Ascending aorta (tissue), 2 donors: Measurements from ENCODE around the gene CRYBA2. TPM values are rescaled to one million over a fixed set of nuclear protein-coding genes. Genes with fewer than 3 reads are reported as not detected.

Source experiments
- DNase-seq, 2 donors: peaks; one replicate each; pipeline ENCODE4 v3.0.0-alpha.2; 2019; ENCODE audit warnings: low spot score in 2 of 2
- H3K27ac ChIP-seq, 2 donors: fragments of 200-600 bp; sonication (generic); one replicate each; pipeline ENCODE4 v1.5.1; 2016 to 2017; ENCODE audit warnings: mild to moderate bottlenecking in 1 of 2
- H3K27me3 ChIP-seq: fragments of 200-600 bp; sonication (generic); one replicate; pipeline ENCODE4 v1.5.1; 2017
- H3K36me3 ChIP-seq, 2 donors: fragments of 200-600 bp; sonication (generic); one replicate each; pipeline ENCODE4 v1.5.1; 2016
- H3K4me1 ChIP-seq, 2 donors: fragments of 200-600 bp; sonication (generic); one replicate each; pipeline ENCODE4 v1.5.1; 2016 to 2017; ENCODE audit warnings: mild to moderate bottlenecking in 1 of 2
- H3K4me3 ChIP-seq, 2 donors: fragments of 200-600 bp; sonication (generic); one replicate each; pipeline ENCODE4 v1.5.1; 2016 to 2017; ENCODE audit warnings: mild to moderate bottlenecking in 1 of 2
- H3K9me3 ChIP-seq, 2 donors: fragments of 200-600 bp; sonication (generic); one replicate each; pipeline ENCODE4 v1.5.1; 2016
- CTCF ChIP-seq, 3 experiments: fragments of 200-600 bp in 2 of 3; fragments of 450-650 bp in 1 of 3; sonication (generic) in 2 of 3; IDR thresholded peaks; one replicate each; pipeline ENCODE4 v1.5.1; 2016 to 2019; ENCODE audit warnings: antibody characterized with exemption in 3 of 3, mild to moderate bottlenecking in 1 of 3, moderate library complexity in 1 of 3
- intact Hi-C: fragments of 100-400 bp; cut with DNase I; formaldehyde crosslinking; loops from one replicate; pipeline ENCODE4 v1.15.1; 2023
- total RNA-seq: library from RNA; depleted of rRNA; stranded (reverse); fragments of >200 nt; gene quantifications from one replicate; pipeline ENCODE4 v1.1.0, GENCODE V29; 2016

The CRYBA2 gene
- total RNA-seq, 1 donor from 2014 or later = not detected

- Histone ChIP-seq H3K9me3 (no peaks in the 10 kb centered on the region), H3K4me3 (peak overlapping the region in 1 of 2 donors; percentile 2), H3K27ac (no peak overlapping the region), H3K27me3 (peaks cover 23% of the 10 kb centered on the region), H3K4me1 (peaks cover 11 to 17% of the 10 kb centered on the region in 2 donors), H3K36me3 (no peaks in the 10 kb centered on the region)
- intact Hi-C loops = no loop called here
- no peak for DNase-seq
- TF ChIP-seq CTCF (IDR thresholded peaks at IDR 0.05) = no peak
Measured at GRCh38 chr2:219001100-219001576, 7.9 kb upstream of the CRYBA2 start.

GRCh38 chr2:219000569-219000960, 7.3 kb upstream of the CRYBA2 start:
- H3K36me3 ChIP-seq = no peaks in the 10 kb centered on the region
- no peak for DNase-seq
- H3K9me3 ChIP-seq = no peaks in the 10 kb centered on the region
- intact Hi-C loops = no loop called here
- peaks cover 25% of the 10 kb centered on the region for H3K27me3 ChIP-seq
- H3K4me3 ChIP-seq = no peak overlapping the region
- no peak for TF ChIP-seq CTCF (IDR thresholded peaks at IDR 0.05)
- H3K4me1 ChIP-seq = peaks cover 11 to 23% of the 10 kb centered on the region in 2 donors
- no peak overlapping the region for H3K27ac ChIP-seq

GRCh38 chr2:218999881-219000568, 6.8 kb upstream of the CRYBA2 start:
- H3K36me3 ChIP-seq = no peaks in the 10 kb centered on the region
- H3K9me3 ChIP-seq = no peaks in the 10 kb centered on the region
- no peak for TF ChIP-seq CTCF (IDR thresholded peaks at IDR 0.05)
- no peak for DNase-seq
- intact Hi-C loops = no loop called here
- peaks cover 29% of the 10 kb centered on the region for H3K27me3 ChIP-seq
- H3K4me3 ChIP-seq = no peak overlapping the region
- no peak overlapping the region for H3K27ac ChIP-seq
- peaks cover 11 to 25% of the 10 kb centered on the region in 2 donors for H3K4me1 ChIP-seq

- Histone ChIP-seq H3K4me1 (peaks cover 11 to 25% of the 10 kb centered on the region in 2 donors), H3K27me3 (peaks cover 36% of the 10 kb centered on the region), H3K27ac (no peak overlapping the region), H3K9me3 (no peaks in the 10 kb centered on the region), H3K36me3 (no peaks in the 10 kb centered on the region), H3K4me3 (no peak overlapping the region)
- DNase-seq = no peak
- intact Hi-C loops = no loop called here
- TF ChIP-seq CTCF (IDR thresholded peaks at IDR 0.05) = no peak
Measured at GRCh38 chr2:218999021-218999880, 6.0 kb upstream of the CRYBA2 start.

- H3K27me3 ChIP-seq = peaks cover 40% of the 10 kb centered on the region
Measured at GRCh38 chr2:218998414-218999002, 5.3 kb upstream of the CRYBA2 start.

More at GRCh38 chr2:218998414-218999002, 5.3 kb upstream of the CRYBA2 start:
- no peak for TF ChIP-seq CTCF (IDR thresholded peaks at IDR 0.05)
- Histone ChIP-seq H3K27ac (no peak overlapping the region), H3K4me1 (peaks cover 15 to 31% of the 10 kb centered on the region in 2 donors), H3K9me3 (no peaks in the 10 kb centered on the region), H3K4me3 (no peak overlapping the region), H3K36me3 (no peaks in the 10 kb centered on the region)
- DNase-seq = no peak
- intact Hi-C loops = no loop called here
